ENCODE data around the gene SON.
"Not testable (repeated sequence)": the region's sequence is repeated elsewhere in the genome, so short reads cannot be mapped to it uniquely, and the experiment has no call there.

The SON gene

DNA sequence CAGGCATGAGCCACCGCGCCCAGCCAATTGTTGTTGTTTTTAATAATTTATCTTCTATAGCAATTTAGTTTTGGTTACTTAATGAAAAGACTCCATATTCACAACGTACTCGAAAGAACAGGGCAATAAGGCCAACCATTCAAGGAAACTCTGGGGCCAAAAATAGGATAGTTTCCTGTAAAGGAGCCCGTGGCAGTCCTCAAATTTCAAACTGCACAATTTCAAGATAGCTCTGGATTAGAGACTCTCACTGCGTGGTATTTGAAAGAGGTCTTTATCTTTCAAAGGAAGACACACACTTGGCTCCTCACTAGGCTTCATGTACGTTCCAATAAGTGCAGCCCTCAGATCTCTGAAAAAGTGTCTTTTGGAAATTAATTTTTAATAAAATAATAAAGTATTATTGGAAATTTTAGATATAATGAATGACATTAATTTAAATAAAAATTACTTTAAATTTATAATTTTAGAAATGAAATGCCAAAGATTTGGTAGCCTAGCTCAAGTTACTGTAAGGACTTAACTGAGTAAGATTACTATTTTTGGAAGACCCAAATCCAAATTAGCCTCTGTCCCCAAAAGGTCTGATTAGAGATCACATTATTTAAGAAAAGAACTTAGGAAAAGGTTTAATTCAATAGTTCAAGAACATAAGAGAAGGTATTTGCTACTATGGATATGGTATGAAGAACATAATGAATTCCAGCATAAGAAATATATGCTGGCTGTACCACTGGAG, 68.3 kb downstream of the SON start:
- ChIA-PET POLR2A (interaction anchor here (1.2 kb wide), 1 partner anchor 10 kb away, joined by 3 read pairs; no protein-coding TSS in a partner anchor), CTCF (interaction anchor here (0.6 to 1.2 kb wide), 4 partner anchors 10 to 1459 kb away, joined by 3 to 5 read pairs (median 4); no protein-coding TSS in a partner anchor)
- no peak for TF ChIP-seq INSM2 (tag by site-specific recombination; IDR thresholded peaks at IDR 0.05)
- TF ChIP-seq MYNN (tag by site-specific recombination; IDR thresholded peaks at IDR 0.05; ENCODE audit: borderline replicate concordance): no peak
- TF ChIP-seq ZNF561 (tag by site-specific recombination; IDR thresholded peaks at IDR 0.05; ENCODE audit: borderline replicate concordance): no peak
- no peak for TF ChIP-seq ZNF660 (tag by site-specific recombination; IDR thresholded peaks at IDR 0.05)
- TF ChIP-seq ZFHX2 (tag by site-specific recombination; conservative IDR thresholded peaks at IDR 0.05): no peak
- TF ChIP-seq ZBTB11 (tag by site-specific recombination; conservative IDR thresholded peaks at IDR 0.05; ENCODE audit: low read depth): no peak
- TF ChIP-seq ZNF169 (tag by site-specific recombination; IDR thresholded peaks at IDR 0.05): no peak
- Histone ChIP-seq H3K9me3 (ENCODE audit: control insufficient read depth, insufficient read depth, low read depth, low read length) (no peaks in the 10 kb centered on the region), H3K36me3 (ENCODE audit: control insufficient read depth in 2 of 2, insufficient read depth in 1 of 2, low read length in 2 of 2) (peaks cover 43 to 68% of the 10 kb centered on the region in 2 experiments), H3K27ac (ENCODE audit: extremely low read depth, low read depth, low read length) (no peak overlapping the region), H3K4me3 (ENCODE audit: low read depth, low read length) (no peak overlapping the region), H3K4me1 (ENCODE audit: control insufficient read depth, insufficient read depth, low read length) (no peaks in the 10 kb centered on the region)

- H3K4me1 ChIP-seq (ENCODE audit: control insufficient read depth, insufficient read depth, low read length); H3K4me3 ChIP-seq (ENCODE audit: low read depth, low read length); H3K27ac ChIP-seq (ENCODE audit: extremely low read depth, low read depth, low read length); H3K9me3 ChIP-seq (ENCODE audit: control insufficient read depth, insufficient read depth, low read depth, low read length); POLR2A ChIA-PET: not testable (repeated sequence)
- CTCF ChIA-PET: interaction anchor here (1.2 kb wide), 1 partner anchor 12 kb away, joined by 3 read pairs; no protein-coding TSS in a partner anchor
- peaks cover 48 to 49% of the 10 kb centered on the region in 2 experiments for H3K36me3 ChIP-seq (ENCODE audit: control insufficient read depth in 2 of 2, insufficient read depth in 1 of 2, low read length in 2 of 2)
These were observed 74.7 kb downstream of the SON start for GRCh38 chr21:33617565-33617964.

GRCh38 chr21:33618407-33618806, 75.6 kb downstream of the SON start:
- Histone ChIP-seq H3K27ac (ENCODE audit: extremely low read depth, low read depth, low read length) (no peak overlapping the region), H3K4me1 (ENCODE audit: control insufficient read depth, insufficient read depth, low read length) (no peaks in the 10 kb centered on the region)
- POLR2A ChIA-PET: no interaction called here

More at GRCh38 chr21:33618407-33618806, 75.6 kb downstream of the SON start:
- Histone ChIP-seq H3K36me3 (ENCODE audit: control insufficient read depth in 2 of 2, insufficient read depth in 1 of 2, low read length in 2 of 2) (peaks cover 44 to 45% of the 10 kb centered on the region in 2 experiments), H3K9me3 (ENCODE audit: control insufficient read depth, insufficient read depth, low read depth, low read length) (no peaks in the 10 kb centered on the region), H3K4me3 (ENCODE audit: low read depth, low read length) (no peak overlapping the region)
- CTCF ChIA-PET: interaction anchor here (0.9 to 1.1 kb wide), 2 partner anchors 12 to 13 kb away, joined by 3 to 4 read pairs; no protein-coding TSS in a partner anchor
- TF ChIP-seq TRIM28 (IDR thresholded peaks at IDR 0.05; ENCODE audit: borderline replicate concordance, low read length) (no peak), ZNF169 (tag by site-specific recombination; IDR thresholded peaks at IDR 0.05) (no peak), TCF7L2 (IDR thresholded peaks at IDR 0.05; ENCODE audit: borderline replicate concordance, low read depth, low read length) (no peak), ZNF768 (tag by site-specific recombination; IDR thresholded peaks at IDR 0.05) (no peak), ZNF747 (tag by site-specific recombination; IDR thresholded peaks at IDR 0.05) (no peak), ZNF530 (tag by site-specific recombination; IDR thresholded peaks at IDR 0.05; ENCODE audit: low read depth) (no peak), ZNF654 (tag by site-specific recombination; IDR thresholded peaks at IDR 0.05; ENCODE audit: low read depth) (no peak), ZNF214 (tag by site-specific recombination; IDR thresholded peaks at IDR 0.05; ENCODE audit: borderline replicate concordance) (no peak), ZFP41 (tag by site-specific recombination; IDR thresholded peaks at IDR 0.05; ENCODE audit: borderline replicate concordance) (no peak), KLF7 (tag by site-specific recombination; IDR thresholded peaks at IDR 0.05; ENCODE audit: borderline replicate concordance) (no peak), EGR2 (tag by site-specific recombination; IDR thresholded peaks at IDR 0.05; ENCODE audit: low read depth) (no peak), ZNF155 (tag by site-specific recombination; IDR thresholded peaks at IDR 0.05) (no peak), ZSCAN16 (tag by site-specific recombination; IDR thresholded peaks at IDR 0.05) (no peak), ZFP3 (tag by site-specific recombination; IDR thresholded peaks at IDR 0.05; ENCODE audit: low read depth) (no peak), ZNF398 (tag by site-specific recombination; IDR thresholded peaks at IDR 0.05) (no peak)
- TF ChIP-seq, protein P1, sequence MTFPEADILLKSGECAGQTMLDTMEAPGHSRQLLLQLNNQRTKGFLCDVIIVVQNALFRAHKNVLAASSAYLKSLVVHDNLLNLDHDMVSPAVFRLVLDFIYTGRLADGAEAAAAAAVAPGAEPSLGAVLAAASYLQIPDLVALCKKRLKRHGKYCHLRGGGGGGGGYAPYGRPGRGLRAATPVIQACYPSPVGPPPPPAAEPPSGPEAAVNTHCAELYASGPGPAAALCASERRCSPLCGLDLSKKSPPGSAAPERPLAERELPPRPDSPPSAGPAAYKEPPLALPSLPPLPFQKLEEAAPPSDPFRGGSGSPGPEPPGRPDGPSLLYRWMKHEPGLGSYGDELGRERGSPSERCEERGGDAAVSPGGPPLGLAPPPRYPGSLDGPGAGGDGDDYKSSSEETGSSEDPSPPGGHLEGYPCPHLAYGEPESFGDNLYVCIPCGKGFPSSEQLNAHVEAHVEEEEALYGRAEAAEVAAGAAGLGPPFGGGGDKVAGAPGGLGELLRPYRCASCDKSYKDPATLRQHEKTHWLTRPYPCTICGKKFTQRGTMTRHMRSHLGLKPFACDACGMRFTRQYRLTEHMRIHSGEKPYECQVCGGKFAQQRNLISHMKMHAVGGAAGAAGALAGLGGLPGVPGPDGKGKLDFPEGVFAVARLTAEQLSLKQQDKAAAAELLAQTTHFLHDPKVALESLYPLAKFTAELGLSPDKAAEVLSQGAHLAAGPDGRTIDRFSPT (tag by site-specific recombination; IDR thresholded peaks at IDR 0.05): no peak

Measured in HEK293 (cell line).